LNCaP clone FGC (cell line): ENCODE results near the gene FAM98A.

Experiments used
- DNase-seq: peaks from one replicate; pipeline ENCODE4 v3.0.0-alpha.2; 2011; ENCODE audit warnings: low read depth
- H3K4me3 ChIP-seq: 2 replicates; pipeline ENCODE4 v1.5.1; 2011; ENCODE audit warnings: mild to moderate bottlenecking, low read depth, low read length, control low read depth
- TF ChIP-seq, protein P1 (sequence below): IDR thresholded peaks from 2 replicates; pipeline ENCODE4 v1.5.1; 2012; ENCODE audit warnings: mild to moderate bottlenecking; ENCODE audit not compliant: control insufficient read depth, insufficient read depth; ENCODE audit errors: extremely low read depth

Gene FAM98A

DNA sequence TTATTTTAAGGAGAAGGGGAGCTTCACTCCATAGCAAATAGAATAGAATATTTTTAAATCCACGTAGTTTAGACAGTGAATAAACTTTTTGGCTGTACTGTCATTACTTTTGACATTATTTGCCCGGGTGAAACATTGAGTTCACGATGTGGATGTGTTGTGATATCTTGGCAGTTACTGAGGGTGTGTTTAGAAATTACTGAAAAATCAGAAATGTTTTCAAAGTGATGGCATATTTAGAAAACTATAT, 769 bp upstream of the FAM98A start:
- TF ChIP-seq, protein P1, sequence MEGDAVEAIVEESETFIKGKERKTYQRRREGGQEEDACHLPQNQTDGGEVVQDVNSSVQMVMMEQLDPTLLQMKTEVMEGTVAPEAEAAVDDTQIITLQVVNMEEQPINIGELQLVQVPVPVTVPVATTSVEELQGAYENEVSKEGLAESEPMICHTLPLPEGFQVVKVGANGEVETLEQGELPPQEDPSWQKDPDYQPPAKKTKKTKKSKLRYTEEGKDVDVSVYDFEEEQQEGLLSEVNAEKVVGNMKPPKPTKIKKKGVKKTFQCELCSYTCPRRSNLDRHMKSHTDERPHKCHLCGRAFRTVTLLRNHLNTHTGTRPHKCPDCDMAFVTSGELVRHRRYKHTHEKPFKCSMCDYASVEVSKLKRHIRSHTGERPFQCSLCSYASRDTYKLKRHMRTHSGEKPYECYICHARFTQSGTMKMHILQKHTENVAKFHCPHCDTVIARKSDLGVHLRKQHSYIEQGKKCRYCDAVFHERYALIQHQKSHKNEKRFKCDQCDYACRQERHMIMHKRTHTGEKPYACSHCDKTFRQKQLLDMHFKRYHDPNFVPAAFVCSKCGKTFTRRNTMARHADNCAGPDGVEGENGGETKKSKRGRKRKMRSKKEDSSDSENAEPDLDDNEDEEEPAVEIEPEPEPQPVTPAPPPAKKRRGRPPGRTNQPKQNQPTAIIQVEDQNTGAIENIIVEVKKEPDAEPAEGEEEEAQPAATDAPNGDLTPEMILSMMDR = no peak
- H3K4me3 ChIP-seq = peak overlapping the region; percentile 99
- no peak for DNase-seq

DNA sequence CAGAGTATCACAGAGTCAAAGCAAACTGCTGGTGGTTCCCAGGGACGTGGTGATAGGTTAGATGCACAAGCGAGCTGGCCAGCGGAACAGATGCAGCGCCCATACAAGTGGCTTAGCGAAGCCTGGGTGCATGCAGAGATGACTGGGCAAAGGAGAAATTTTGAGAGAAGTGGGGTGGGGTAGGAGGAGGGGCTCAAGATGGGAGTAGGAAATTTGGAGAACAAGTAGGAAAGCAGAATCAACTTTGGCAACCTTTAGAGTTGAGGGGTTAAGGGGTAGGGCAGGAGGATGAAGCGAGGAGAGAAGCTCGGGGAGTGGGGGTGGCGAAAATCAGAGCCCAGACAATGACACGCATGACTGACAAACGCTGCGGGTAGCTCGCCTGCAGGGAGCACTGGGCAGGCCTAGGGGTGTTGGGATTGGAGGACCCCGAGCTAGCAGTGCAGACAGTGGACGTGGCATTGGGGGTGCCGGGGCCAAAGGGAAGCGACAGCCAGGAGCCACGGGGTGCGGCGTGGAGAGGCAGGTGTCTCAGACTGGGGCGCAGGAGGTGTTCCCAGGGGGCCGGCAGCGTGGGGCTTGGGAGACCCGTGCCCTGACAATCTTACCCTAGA, 431 bp downstream of the FAM98A start:
- peak overlapping the region; percentile 99 for H3K4me3 ChIP-seq
- TF ChIP-seq, protein P1 = no peak
- no peak for DNase-seq

DNA sequence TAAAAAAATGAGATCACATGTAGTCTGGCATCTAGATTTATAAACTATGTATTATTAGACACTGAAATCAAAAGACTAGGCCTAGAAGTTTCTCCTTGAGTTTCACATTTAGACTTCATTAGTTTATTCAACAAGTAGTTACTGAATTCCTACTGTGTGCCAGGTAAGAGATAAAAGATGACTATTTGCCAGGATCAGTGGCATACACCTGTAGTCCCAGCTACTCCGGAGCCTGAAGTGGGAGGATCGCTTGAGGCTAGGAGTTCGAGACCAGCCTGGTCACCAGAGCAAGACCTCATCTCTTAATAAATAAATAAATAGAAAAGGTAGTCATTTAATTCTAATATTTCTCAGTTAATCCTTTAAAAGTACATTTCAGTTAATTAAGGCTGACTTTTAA, 2.1 kb downstream of the FAM98A start:
- TF ChIP-seq, protein P1 = no peak
- DNase-seq = no peak
- H3K4me3 ChIP-seq = no peak overlapping the region

DNA sequence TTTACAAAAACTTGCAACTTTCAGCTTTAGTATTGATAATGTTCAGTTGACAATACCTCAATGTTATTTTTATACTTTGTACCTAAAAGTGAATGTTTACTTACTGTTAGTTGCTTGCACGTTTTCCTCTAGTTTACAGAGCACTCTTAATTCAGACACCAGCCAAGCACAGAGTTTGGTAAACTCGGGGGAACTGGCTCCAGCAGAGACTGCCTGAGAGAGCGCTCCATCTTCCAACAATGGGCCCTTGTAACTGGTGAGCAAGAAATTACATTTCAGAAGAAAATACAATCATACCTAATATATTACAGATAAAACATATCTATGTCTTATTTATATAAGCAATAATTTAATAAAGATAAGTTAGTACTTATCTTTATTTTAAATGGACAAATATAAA, 3.7 kb downstream of the FAM98A start:
- TF ChIP-seq, protein P1 = no peak
- no peak for DNase-seq
- no peak overlapping the region for H3K4me3 ChIP-seq

DNA sequence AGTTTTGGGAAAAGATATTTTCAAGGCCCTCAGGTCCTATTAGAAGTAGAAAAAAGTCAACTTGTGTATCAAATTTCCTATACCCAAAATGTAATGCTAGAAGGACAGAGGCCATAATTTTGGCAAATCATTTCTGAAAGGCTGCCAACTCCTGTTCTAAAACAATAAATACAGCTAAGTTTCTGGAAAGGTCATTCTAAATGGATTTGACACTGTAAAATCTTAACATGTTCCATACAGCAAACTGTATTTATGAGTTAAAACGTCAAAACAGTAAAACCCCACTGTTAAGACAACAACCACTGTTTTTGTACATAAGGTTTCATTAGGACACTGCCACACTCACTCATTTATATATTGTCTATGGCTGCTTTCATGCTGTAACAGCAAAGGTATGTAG, 9.7 kb downstream of the FAM98A start:
- TF ChIP-seq, protein P1 = no peak
- no peak for DNase-seq
- H3K4me3 ChIP-seq = no peak overlapping the region

DNA sequence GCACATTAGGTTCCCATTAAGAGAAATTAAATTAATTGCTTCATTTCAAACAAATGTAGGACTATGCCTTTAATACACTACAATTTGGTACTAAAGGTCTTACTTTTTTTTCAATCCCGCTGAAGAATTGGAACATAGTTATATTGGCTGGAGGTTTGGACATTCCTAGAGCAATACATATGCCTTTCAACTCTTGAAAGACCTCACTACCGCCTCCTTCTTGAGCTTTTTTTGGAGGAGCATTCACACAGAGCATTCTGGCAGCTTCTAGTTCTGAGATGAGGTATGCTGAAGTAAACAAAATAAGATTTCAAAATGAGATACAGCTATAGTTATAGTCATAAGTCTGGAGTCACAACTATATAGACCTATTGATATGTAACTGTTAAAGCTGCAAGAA, 10.9 kb downstream of the FAM98A start:
- no peak for DNase-seq
- no peak overlapping the region for H3K4me3 ChIP-seq
- TF ChIP-seq, protein P1 = no peak

DNA sequence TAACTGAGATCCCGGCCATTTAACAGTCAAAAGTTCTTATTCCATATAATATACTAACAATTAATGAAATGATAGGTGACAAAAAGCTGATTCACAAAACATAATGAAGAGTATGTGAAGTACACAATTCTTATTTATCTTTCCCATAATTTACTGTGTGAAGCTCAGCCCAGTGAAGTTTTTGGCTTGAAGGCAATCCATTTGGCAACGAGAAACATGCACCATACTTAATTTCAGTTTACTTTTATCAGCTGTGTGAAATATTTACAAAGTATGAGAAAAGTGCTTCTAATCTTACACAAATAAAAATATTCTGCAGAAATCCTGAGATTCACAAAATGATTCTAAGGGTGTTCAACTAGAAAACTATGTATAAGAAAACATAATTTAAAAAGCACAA, 12.3 kb downstream of the FAM98A start:
- H3K4me3 ChIP-seq = no peak overlapping the region
- no peak for DNase-seq
- TF ChIP-seq, protein P1 = no peak
